Adipose tissue (tissue), 3 donors: ENCODE data around the gene BLACAT1. TPM values are rescaled to one million over a fixed set of nuclear protein-coding genes. Genes with fewer than 3 reads are reported as not detected.
"Not testable (repeated sequence)": the region's sequence is repeated elsewhere in the genome, so short reads cannot be mapped to it uniquely, and the experiment has no call there.

Experiments
- H3K27ac ChIP-seq: one replicate; pipeline ENCODE4 v1.5.1; 2013; ENCODE audit warnings: low read depth, low read length
- WGBS, 3 donors: extraction: QIAGEN DNeasy Blood & Tissue Kit; methylation state at CpG; one replicate each; pipeline ENCODE4 v1.1.7; 2013; 5-methylcytosine and 5-hydroxymethylcytosine counted together
- polyA plus RNA-seq, 3 donors: library from polyadenylated mRNA; stranded (reverse); fragments of 200-250 nt; gene quantifications; one replicate each; pipeline ENCODE4 v1.2.3, GENCODE V29; 2013
- donor health status: healthy with polysubstance abuse.
- donor health status: Bipolar disorder and iron deficiency.
- donor health status: healthy.

BLACAT1 gene
- polyA plus RNA-seq, 3 donors = 0.06 TPM; not detected in 2

DNA sequence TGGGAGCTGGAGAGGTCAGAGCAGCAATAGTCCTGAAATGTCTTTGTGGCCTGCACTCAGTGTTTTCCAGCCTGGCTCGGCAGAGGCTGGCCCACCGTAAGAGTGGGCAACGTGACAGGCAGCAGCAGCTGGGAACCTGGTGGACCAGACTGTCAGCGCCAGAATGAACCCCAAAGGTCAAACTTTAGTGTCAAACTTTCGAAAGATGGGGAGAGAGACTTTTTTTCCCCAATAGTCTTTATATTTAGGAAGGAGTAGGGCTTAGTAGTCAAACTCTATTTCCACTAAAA, 10.3 kb downstream of the BLACAT1 start:
- WGBS, 3 donors = 82 to 92% (median 87%) methylated on average over 5 of the region's 5 CpGs
- H3K27ac ChIP-seq = no peak overlapping the region

DNA sequence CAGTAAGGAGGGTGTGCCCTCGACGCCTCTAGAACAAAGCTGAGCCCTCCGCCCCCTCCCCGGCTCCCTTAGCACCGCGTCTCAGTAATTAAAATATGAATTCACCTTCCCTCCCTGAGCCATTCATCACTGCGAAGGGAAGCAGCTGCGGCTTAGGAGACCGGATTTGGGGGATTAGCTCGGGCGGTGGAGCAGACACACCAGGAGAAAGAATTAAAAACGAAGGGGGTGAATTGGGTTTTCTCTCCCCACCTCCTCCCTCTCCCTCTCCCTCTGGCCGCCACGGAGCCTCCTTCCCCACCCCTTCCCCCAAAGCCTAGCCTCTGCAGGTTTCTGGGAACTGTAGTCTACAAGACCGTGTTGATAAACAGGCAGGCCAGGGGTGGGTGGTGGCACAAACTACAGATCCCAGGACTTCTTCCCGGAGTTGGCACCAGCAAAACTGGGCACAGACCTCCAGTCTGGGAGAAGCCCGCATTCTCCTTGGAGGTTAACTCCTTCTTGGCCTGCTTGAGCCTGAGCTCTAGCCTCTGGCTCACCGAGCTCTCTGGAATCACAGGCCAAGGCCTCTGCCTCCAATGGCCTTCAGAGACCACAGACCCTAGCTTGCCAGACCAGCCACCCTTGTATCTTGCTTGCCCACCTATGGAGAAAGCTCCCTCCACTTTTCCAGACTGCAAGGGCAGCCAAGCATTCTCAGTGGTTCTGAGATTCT, 10.8 kb downstream of the BLACAT1 start:
- H3K27ac ChIP-seq = no peak overlapping the region
- 27 to 50% (median 32%) methylated on average over 18 of the region's 18 CpGs for WGBS, 3 donors

DNA sequence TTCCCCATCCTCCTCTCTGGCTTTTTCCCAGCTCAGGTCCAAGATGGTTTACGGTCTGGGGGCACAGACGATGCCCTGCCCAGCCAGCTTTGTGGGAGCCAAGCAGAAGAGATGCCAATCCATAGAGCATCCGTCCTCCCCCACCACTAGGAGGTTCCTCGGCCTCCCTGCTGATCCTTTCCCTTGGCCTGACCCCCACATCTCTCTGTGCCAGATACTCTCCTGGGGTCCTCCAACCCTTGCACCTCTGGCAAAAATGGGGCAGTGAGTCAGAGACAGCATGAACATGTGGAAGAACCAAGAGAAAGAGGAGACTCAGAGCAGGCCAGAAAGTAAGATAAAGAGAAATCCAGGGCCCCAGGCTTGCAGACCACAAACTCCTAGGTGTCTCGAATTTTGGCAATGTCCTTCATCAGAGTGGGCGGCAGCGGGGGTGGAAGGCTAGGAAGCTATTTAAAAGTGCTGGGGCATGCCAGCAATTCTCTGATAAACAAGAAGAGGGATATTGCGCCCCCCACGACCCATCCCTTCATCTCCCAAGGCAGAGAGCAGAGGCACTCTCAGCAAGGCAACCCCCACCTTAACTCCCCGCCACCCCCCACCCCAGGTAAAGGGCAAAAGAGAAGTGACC, 11.4 kb downstream of the BLACAT1 start:
- H3K27ac ChIP-seq = no peak overlapping the region
- 49 to 68% (median 64%) methylated on average over 10 of the region's 10 CpGs for WGBS, 3 donors

DNA sequence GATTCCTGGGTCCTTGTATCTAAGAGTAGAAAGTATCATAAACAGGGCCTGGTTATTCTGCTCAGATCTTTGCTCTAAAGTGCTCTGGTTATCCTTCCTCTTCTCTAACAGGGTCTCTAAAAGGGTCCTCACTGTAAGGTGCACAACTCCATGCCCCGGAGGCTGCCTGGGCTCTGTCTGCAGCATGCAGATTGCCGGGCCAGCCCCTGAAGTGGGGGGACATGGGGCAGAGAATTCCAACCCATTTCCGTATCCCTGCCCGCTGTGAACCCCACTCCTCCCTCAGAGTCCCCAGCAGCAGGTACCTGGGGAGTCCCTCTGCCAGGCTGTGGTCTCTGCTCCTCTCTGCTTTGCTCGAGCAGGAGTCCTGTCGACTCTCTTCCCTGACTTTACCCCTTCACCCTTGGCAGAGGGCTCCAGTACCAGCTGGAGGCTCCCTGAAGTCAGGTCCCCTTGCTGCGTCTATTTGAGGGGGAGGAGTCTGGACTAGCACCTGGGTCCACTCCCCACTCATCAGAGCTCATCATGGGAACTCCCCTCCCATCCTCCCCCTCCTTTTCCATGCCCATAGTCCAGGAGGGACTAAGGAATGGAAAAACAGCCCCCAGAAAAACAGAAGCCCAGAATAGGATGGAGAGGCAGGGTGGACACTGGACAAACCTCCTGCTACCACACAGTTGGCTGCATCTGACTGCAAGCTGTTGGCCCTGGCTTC, 12.1 kb downstream of the BLACAT1 start:
- H3K27ac ChIP-seq = no peak overlapping the region
- WGBS, 3 donors = 76 to 89% (median 88%) methylated on average over 7 of the region's 7 CpGs

DNA sequence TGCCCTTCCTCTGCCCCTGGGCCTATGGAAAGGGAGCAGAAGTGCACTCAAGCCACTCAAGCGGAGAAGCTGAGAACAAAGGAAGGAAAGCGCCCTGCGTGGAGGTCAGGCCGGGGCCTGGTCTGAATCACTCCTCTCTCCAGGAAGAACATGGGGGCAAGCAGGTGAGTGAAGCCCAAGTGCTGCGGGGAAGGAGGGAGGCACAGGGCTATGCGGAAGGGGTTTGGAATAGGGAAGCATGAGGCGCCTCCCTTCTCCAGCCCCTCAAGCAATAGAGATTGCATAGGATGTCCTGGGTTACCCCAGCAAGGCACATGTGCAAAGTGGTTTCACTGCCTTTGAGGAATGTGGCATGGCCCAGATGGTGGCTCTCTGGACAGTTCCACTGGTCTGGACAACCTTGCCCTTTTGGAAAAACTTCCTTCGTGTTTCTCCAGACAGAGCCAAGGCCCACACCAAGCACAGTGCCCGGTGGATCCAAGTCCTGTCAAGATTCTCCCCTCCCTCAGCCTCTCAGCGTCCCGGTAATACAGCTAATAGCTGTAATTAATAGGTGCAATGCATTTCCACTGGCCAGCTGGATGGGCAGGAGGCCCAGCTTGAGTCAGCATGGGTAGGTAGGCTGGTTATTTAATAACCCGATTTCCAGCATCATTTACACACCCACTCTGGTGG, 13.7 kb downstream of the BLACAT1 start:
- WGBS, 3 donors = 71 to 84% (median 75%) methylated on average over 12 of the region's 12 CpGs
- no peak overlapping the region for H3K27ac ChIP-seq

DNA sequence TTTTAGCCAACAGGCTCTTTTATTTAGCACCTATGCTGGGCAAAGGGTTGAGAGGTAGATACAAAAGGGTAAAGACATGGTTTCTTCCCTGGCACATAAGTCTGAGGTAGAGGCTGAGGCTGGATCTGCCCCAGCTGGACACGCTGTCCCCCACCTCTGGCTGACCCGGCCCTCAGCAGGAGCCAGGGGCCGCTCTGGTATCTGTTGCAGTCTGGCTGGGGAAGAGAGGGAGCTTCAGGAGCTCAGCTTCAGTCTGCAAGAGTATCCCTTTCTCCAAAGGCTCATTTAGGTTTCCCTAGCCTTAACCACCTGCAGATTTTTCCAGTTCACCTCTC, 14.2 kb downstream of the BLACAT1 start:
- 88 to 89% (median 88%) methylated on average over 3 of the region's 3 CpGs for WGBS, 3 donors
- no peak overlapping the region for H3K27ac ChIP-seq

DNA sequence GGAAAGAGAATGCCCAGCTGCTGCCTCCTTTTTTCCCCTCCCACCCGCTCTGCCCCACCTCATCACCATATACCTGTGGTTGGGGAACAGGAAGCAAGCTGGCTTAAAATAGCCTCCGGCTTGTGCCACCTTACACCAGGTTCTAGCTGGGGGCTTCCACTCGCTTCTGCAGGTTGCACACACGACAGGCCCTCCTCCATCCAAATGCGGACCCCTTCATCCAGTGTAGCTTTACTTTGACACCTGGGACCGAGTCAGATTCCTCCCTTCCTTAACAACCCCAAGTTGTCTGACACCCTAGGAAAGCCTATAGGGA, 14.6 kb downstream of the BLACAT1 start:
- H3K27ac ChIP-seq = no peak overlapping the region
- WGBS, 3 donors = 59 to 65% (median 59%) methylated on average over 6 of the region's 6 CpGs

DNA sequence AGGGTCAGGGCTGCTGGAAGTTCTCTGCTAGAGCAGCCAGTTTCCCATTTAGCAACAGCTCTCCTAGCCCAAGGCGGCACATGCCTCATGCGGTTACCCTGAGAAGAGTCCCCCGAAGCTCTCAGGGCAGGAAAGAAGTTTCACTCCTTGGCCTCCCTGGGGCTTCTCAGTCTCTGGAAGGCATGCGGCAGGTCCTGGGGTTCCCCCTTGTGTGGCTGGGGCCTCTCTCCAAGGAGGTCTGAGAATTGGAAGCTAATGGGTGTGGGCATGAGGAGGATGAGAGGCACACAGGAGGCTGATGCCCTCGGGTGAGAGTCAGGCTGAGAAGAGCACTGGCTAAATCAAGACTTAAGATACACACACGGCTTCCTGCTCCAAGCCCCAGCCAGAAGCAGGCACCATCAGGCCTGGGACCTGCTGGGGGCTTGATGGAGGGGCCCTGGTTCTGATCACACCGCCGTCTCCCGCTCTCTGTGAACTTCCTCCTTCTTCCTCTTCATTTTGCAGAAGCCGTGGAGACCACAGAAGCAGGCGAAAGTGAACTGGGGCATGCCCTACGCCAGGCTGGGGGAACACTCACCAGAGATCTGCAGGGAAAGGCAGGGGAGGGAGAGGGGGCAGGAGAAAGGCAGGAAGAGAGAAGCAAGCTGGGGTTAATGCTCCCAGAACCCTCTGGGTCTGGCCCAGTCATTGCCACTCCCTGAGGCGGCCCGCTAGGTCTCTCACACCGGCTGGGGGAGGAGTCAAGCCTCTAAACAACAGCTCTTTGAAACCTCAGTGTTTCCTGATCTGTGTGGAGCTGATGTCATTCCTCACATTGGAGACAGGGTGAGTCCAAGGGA, 15.1 kb downstream of the BLACAT1 start:
- no peak overlapping the region for H3K27ac ChIP-seq
- 36 to 57% (median 40%) methylated on average over 15 of the region's 15 CpGs for WGBS, 3 donors

DNA sequence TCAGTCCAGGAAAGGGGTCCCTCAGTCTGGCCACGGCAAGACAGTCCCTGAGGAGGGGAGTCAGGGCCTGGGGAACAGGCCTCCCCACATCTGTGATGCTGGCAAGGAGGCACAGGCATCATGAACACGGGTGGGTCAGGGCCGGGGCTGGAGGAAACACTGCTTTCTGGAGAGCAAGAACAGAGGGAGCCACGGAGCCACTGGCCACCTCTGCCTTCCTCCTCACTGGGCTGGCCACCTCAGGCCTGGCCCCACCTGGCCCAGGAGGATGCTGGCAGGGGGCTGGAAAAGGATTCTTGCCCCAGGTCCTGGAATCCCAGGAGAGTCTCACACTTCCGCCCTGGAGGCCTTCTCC, 15.7 kb downstream of the BLACAT1 start:
- no peak overlapping the region for H3K27ac ChIP-seq
- 65 to 70% (median 70%) methylated on average over 5 of the region's 5 CpGs for WGBS, 3 donors

DNA sequence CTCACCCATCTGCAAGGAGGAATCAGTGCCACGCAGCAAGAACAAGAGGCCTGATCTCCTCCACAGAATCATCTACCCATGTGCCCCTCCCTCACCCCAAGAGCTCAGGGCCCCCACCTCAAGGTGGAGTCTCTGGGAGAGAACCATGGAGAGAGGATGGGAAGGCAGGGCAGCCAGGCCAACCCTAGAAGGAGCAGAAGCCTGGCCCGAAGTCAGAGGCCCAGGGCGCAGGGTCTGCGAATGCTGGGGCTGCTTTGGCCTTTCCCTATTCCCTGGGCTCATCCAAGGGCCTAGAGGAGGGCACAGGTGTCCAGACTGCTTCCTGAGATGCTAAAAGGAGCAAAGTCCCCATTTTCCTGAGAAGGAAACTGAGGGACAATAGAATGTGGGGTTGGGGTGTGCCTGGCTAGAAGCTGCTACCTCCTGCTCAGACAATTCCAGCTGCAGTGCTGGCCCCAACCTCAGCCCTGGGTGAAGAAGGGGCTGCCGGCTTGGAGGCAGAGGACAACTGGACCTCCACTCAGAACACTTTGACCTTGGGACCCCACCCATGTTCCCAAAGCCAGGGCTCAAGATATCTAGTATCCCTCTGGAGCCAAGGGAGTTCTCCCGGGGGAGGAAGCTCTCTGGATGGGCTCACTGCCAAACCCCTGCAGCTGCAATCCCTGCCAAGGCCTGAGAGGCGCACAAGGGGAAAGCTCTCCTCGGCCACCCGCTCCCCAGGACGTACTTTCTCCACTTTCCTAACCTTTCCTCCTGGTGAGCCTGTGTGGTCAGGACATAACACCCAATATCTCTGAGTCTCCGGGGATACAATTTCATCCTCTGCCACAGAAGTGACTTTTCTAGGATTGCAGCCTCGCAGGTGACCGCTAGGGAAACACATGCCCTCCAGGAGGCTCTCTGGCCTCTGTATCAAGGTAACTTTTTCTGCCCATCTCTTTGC, 17.4 kb downstream of the BLACAT1 start:
- no peak overlapping the region for H3K27ac ChIP-seq
- WGBS, 3 donors = 48 to 52% (median 51%) methylated on average over 13 of the region's 13 CpGs

DNA sequence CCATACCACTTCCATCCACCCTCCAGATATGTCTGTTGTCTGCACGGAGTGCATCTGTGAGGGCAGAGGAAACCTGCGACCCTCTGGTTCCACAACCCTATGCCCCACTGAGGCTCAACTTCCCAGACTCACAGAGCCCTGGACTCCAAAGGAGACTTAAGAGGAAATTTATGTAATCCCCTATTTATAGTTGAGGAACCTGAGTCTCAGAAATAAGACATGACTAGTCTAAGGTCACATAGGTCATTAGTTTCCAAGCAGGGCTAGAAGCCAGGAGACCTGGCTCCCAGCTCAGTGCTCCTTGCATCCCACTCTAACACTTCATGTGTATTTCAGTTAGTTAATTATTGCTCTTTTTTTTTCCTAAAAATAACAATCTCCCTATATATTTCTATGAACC, 18.3 kb downstream of the BLACAT1 start:
- 89 to 94% (median 90%) methylated on average over 2 of the region's 2 CpGs for WGBS, 3 donors
- H3K27ac ChIP-seq = no peak overlapping the region

DNA sequence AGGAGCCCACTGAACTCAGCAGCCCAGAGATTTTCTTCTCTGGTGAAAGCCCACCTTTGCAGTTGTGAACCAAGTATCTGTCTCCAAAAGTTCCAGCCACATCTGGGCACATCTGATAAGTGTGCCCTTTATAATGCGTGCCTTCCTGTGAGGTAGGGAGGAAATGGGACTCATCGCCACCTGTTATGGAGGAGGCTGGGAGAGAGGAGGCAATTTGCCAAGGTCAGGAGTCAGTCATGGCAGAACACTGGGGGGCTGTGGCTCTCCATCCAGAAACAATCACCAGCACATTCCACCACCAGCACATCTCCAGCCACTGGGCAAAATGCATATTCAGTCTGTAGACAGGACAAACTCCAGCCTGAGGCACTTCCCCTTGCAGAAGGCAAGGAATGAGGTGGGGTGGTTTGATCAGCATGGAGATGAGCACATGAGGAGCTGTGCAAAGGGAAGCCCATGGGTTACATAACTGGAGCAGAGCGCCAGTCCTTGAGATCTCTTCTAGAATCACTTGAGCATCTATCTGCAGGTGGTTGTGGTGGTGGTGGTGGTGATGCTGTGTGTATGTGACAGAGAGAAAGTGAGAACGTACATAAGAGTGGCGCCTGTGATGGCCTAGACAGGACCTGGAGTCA, 19.0 kb downstream of the BLACAT1 start:
- WGBS, 3 donors = 80 to 88% (median 82%) methylated on average over 5 of the region's 5 CpGs
- H3K27ac ChIP-seq = no peak overlapping the region

DNA sequence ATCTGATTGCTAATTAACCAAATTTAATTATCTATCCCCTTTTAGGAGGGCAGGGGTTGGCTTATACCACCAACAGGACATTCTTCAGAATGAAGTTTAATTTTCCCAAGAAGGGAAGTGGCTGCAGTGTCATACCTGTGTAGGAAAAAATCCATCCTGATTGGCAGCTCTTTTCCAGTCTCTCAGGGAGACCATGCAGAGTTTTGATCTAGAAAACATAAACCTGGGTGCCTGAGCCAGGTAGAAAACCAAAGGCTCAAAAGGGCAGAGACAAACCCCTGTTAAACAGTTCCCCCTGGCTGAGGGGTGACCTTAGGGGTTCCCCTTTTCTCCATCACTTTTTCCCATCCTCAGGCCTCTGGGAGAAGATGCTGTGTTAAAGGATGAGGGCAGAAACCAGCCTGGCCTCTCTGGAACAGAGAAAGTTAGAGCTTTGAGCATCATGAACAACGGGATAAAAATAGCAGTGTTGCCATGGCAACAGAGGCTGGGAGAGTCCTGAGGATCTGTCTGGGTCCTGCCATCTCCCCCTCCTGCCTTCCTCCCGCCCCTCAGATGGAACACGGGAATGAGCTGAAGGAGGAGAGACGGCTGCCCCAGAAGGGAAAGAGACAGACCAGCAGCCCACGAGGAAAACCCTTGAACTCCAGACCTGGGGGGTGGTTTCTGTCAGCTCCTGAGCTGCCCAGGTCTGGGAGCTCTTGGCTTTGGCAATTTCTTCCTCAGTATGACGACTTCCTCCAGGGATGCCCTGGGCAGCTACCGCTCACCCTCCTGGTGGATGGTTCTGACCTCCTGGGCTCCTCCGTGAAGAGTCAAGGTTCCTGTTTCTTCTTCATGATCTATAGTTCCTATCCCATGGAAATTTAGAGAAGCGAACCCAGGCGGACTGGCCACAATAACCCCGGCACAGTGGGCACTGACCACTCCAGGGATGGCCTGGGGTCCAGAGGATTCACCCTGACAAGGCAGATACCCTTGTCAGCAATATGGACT, 20.0 kb downstream of the BLACAT1 start:
- H3K27ac ChIP-seq = no peak overlapping the region
- 56 to 68% (median 64%) methylated on average over 11 of the region's 11 CpGs for WGBS, 3 donors

DNA sequence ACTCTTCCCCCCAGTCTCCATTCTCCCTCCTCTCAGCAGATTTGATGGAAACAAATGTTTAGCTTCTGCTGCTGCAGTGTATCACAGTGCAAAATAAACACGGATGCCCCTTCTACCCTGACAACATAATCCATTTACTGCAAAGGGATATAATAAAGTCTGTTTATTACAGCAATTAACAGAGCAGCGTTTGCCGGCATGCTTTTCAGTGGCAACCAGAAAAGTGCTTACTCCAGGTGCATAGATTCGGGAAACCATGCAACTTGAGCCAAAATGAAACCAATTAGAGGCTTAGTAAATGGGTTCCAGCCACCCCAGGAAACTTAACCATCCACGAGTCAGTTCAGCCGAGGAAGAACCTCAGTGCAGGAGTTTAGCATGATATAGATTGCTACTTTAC, 21.1 kb downstream of the BLACAT1 start:
- 68 to 81% (median 72%) methylated on average over 6 of the region's 6 CpGs for WGBS, 3 donors
- H3K27ac ChIP-seq = no peak overlapping the region

DNA sequence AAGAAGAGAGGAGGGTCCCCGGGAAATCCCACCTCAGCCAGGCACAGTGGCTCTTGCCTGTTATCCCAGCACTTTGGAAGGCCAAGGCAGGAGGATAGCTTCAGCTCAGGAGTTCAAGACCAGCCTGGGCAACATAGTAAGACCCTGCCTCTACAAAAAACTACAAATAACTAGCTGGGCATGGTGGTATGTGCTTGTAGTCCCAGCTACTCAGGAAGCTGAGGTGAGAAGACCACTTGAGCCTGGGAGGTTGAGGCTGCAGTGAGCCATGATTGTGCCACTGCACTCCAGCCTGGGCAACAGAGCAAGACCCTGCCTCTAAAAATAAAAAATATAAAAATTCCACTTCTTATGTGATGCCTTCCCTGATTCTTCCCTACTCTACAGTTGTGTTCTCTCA, 23.2 kb downstream of the BLACAT1 start:
- not testable (repeated sequence) for H3K27ac ChIP-seq
- WGBS, 3 donors = 80 to 100% (median 85%) methylated on average over 1 of the region's 1 CpG

DNA sequence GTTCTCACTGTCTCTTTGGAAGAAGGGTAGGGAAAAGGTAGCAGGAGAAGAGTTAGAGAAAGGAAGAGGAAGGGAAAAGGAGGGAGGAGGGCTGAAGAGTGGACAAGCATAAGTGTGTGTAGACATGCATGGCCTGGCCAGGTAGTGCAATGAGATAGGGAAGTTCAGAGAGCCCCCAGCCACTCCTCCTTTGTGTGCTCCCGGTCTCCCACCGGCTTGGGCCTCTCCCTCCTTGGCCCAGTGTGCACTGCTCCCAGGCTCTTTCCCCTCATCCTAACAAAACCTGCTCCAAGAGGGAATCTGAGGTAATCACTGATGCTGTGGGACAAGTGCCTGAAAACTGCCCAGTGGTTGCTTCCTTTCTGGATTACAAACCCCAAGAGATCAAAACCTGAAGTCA, 23.7 kb downstream of the BLACAT1 start:
- 71 to 80% (median 74%) methylated on average over 2 of the region's 2 CpGs for WGBS, 3 donors
- no peak overlapping the region for H3K27ac ChIP-seq
